ENCODE data around the gene FGFR2.

DNA sequence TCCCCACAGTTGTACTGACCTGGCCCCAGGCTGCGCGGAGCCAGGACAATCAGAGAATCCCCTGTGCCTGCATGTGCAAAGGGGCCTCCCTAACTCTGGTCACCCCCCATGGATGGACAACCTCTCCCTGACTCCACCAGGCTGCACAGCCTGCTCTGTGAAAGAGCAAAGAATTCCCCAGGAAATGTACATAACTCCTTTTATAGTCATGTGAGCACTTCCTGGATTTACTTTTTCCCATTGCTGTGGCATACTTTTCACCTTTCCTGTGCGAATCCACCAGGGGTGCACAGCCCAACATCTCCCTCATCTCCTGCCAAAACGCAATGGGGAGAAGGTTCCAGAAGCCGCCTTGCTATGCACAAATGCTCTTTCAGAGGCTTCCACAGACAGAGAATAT, 27.9 kb downstream of the FGFR2 start:
- no peak for TF ChIP-seq POLR2A (IDR thresholded peaks at IDR 0.05; ENCODE audit: extremely low read depth, insufficient read length)
- TF ChIP-seq, protein P1, sequence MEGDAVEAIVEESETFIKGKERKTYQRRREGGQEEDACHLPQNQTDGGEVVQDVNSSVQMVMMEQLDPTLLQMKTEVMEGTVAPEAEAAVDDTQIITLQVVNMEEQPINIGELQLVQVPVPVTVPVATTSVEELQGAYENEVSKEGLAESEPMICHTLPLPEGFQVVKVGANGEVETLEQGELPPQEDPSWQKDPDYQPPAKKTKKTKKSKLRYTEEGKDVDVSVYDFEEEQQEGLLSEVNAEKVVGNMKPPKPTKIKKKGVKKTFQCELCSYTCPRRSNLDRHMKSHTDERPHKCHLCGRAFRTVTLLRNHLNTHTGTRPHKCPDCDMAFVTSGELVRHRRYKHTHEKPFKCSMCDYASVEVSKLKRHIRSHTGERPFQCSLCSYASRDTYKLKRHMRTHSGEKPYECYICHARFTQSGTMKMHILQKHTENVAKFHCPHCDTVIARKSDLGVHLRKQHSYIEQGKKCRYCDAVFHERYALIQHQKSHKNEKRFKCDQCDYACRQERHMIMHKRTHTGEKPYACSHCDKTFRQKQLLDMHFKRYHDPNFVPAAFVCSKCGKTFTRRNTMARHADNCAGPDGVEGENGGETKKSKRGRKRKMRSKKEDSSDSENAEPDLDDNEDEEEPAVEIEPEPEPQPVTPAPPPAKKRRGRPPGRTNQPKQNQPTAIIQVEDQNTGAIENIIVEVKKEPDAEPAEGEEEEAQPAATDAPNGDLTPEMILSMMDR (IDR thresholded peaks at IDR 0.05; ENCODE audit: low read depth, low read length): no peak
- TF ChIP-seq, protein P2, sequence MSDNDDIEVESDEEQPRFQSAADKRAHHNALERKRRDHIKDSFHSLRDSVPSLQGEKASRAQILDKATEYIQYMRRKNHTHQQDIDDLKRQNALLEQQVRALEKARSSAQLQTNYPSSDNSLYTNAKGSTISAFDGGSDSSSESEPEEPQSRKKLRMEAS (IDR thresholded peaks at IDR 0.05; ENCODE audit: low read depth, low read length): no peak

Measured in NB4 (cell line).